Measurements from ENCODE around the gene TC2N. TPM values are rescaled to one million over a fixed set of nuclear protein-coding genes. Genes with fewer than 3 reads are reported as not detected.

The TC2N gene
- total and polyA plus RNA-seq, 2 donors (not counting 3 experiments of a cell fraction or from before 2014, with no cell fraction given) = 0.40 TPM; not detected in 1

DNA sequence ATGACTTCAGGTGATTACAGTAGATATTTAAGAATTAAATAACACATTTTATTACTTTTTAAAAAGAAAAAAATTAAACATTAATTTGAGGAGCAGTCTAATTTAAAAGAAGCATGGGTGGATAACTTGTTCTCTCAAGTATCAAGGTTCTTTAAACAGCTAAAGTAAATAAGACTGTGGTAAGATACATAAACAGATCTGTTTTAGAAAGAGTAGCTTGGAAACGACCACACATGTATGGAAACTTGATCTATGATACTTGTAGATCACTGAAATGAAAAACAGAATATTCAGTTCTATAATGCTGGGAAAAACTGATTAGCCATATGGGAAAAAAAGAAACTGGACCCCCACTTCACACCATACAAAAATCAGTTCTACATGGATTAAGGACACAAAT is 36.0 kb downstream of the TC2N start:
- Histone ChIP-seq H3K79me2 (ENCODE audit: control insufficient read depth, insufficient read depth, low read length) (no peaks in the 10 kb centered on the region), H3K27ac (ENCODE audit: insufficient read depth, low read depth, low read length) (no peak overlapping the region), H3K4me3 (replicated peaks in 1 of 3; ENCODE audit: insufficient read depth in 1 of 3, low read depth in 1 of 3, low read length in 3 of 3) (no peak overlapping the region), H3K36me3 (ENCODE audit: control insufficient read depth in 2 of 2, extremely low read depth in 1 of 2, insufficient read depth in 2 of 2, low read length in 2 of 2) (no peaks in the 10 kb centered on the region), H3K9me1 (replicated peaks; ENCODE audit: control insufficient read depth, extremely low read depth, insufficient read depth, low read length) (no peaks in the 10 kb centered on the region), H4K20me1 (replicated peaks; ENCODE audit: control insufficient read depth, extremely low read depth, insufficient read depth, low read length) (no peaks in the 10 kb centered on the region), H3K4me1 (ENCODE audit: control insufficient read depth, extremely low read depth, insufficient read depth, low read length) (no peaks in the 10 kb centered on the region), H3K27me3 (ENCODE audit: control insufficient read depth in 2 of 2, insufficient read depth in 2 of 2, low read length in 2 of 2) (peaks cover 17 to 31% of the 10 kb centered on the region in 2 experiments), H2AFZ (ENCODE audit: low read depth, low read length) (no peak overlapping the region), H3K4me2 (ENCODE audit: insufficient read depth, low read length) (no peak overlapping the region), H3K9me3 (replicated peaks; ENCODE audit: control insufficient read depth, insufficient read depth, low read length) (no peaks in the 10 kb centered on the region), H3K9ac (replicated peaks; ENCODE audit: extremely low read depth, insufficient read depth, low read length) (no peak overlapping the region)
- DNase-seq (ENCODE audit: low read depth, low spot score) (no peak), FAIRE-seq (no peak)
- TF ChIP-seq, protein P1, sequence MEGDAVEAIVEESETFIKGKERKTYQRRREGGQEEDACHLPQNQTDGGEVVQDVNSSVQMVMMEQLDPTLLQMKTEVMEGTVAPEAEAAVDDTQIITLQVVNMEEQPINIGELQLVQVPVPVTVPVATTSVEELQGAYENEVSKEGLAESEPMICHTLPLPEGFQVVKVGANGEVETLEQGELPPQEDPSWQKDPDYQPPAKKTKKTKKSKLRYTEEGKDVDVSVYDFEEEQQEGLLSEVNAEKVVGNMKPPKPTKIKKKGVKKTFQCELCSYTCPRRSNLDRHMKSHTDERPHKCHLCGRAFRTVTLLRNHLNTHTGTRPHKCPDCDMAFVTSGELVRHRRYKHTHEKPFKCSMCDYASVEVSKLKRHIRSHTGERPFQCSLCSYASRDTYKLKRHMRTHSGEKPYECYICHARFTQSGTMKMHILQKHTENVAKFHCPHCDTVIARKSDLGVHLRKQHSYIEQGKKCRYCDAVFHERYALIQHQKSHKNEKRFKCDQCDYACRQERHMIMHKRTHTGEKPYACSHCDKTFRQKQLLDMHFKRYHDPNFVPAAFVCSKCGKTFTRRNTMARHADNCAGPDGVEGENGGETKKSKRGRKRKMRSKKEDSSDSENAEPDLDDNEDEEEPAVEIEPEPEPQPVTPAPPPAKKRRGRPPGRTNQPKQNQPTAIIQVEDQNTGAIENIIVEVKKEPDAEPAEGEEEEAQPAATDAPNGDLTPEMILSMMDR (IDR thresholded peaks at IDR 0.05; ENCODE audit: extremely low read depth in 1 of 2, insufficient read depth in 1 of 2, low read depth in 1 of 2, low read length in 2 of 2) = no peak
- no peak for TF ChIP-seq MYC (IDR thresholded peaks at IDR 0.05; ENCODE audit: low read depth, low read length)
- TF ChIP-seq FOS (IDR thresholded peaks at IDR 0.05; ENCODE audit: borderline replicate concordance, insufficient read depth, low read length) = no peak
- TF ChIP-seq JUN (IDR thresholded peaks at IDR 0.05; ENCODE audit: borderline replicate concordance, insufficient read depth, insufficient read length, low read depth) = no peak
- TF ChIP-seq, protein P2, sequence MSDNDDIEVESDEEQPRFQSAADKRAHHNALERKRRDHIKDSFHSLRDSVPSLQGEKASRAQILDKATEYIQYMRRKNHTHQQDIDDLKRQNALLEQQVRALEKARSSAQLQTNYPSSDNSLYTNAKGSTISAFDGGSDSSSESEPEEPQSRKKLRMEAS (IDR thresholded peaks at IDR 0.05; ENCODE audit: insufficient read depth, insufficient read length) = no peak
- no peak for TF ChIP-seq EZH2 (IDR thresholded peaks at IDR 0.05; ENCODE audit: borderline replicate concordance, low read depth, low read length, severe bottlenecking)
- TF ChIP-seq GATA2 (IDR thresholded peaks at IDR 0.05; ENCODE audit: insufficient read depth, insufficient read length, low read depth, low read length) = no peak
- TF ChIP-seq POLR2AphosphoS5 (IDR thresholded peaks at IDR 0.05; ENCODE audit: insufficient read depth, low read depth, low read length) = no peak
- BruUV-seq (replicated peaks) = no TSS peak
- intact Hi-C loops (cut with micrococcal nuclease) (no loop called here), dilution Hi-C loops (cut with MboI; ENCODE audit: extremely low pct_ligation_motif_present, low sequenced_read_pairs) (no loop called here)
- POLR2A ChIA-PET = no interaction called here
- CTCF ChIA-PET = interaction anchor here (1.2 to 1.7 kb wide), 2 partner anchors 9 to 166 kb away, joined by 3 to 4 read pairs; no protein-coding TSS in a partner anchor

Measured in endothelial cell of umbilical vein (primary cell).